Endothelial cell of umbilical vein (primary cell): ENCODE measurements around the gene NHLH2. TPM values are rescaled to one million over a fixed set of nuclear protein-coding genes. Genes with fewer than 3 reads are reported as not detected.

Experiments used
- BruUV-seq: library from RNA; stranded (reverse); fragments of 400-500 nt; replicated peaks from 2 replicates; lab custom pipeline; 2021; lab: Mats Ljungman, UMichigan
- CTCF ChIA-PET: fragments of 300-600, 350-600 bp; sonication (Branson Sonifier 250); formaldehyde crosslinking; loops from one replicate; lab custom pipeline; 2021; ENCODE audit warnings: antibody characterized with exemption, inconsistent platforms; lab: Charles Lee
- POLR2A ChIA-PET: fragments of 300-600, 350-600 bp; sonication (Branson Sonifier 250); formaldehyde crosslinking; loops from one replicate; lab custom pipeline; 2021; ENCODE audit warnings: antibody characterized with exemption, inconsistent platforms; lab: Charles Lee
- DNase-seq: peaks from one replicate; pipeline ENCODE4 v3.0.0-alpha.2; 2011; ENCODE audit warnings: low read depth, low spot score
- FAIRE-seq: peaks from 2 replicates; lab custom pipeline; 2011; peaks lifted over from hg19 to GRCh38; lab: Jason Lieb, UNC
- H2AFZ ChIP-seq: 2 replicates; pipeline ENCODE4 v1.6.0; 2012; ENCODE audit warnings: low read depth, low read length, control low read depth, inconsistent platforms
- H3K27ac ChIP-seq: 2 replicates; pipeline ENCODE4 v1.5.1; 2011; ENCODE audit warnings: low read depth, mild to moderate bottlenecking, control low read depth, low read length, moderate library complexity; ENCODE audit not compliant: insufficient read depth
- H3K27me3 ChIP-seq, 2 experiments: 2 replicates each; pipeline versions ENCODE4 v1.6.0 to v1.6.1; 2011; ENCODE audit warnings: low read length in 2 of 2, mixed read lengths in 1 of 2; ENCODE audit not compliant: control insufficient read depth in 2 of 2, insufficient read depth in 2 of 2
- H3K36me3 ChIP-seq, 2 experiments: 2 replicates in 1 of 2; 3 replicates in 1 of 2; pipeline ENCODE4 v1.5.1; 2011; ENCODE audit warnings: low read length in 2 of 2, mild to moderate bottlenecking in 1 of 2, moderate library complexity in 1 of 2; ENCODE audit not compliant: control insufficient read depth in 2 of 2, insufficient read depth in 2 of 2; ENCODE audit errors: extremely low read depth in 1 of 2
- H3K4me1 ChIP-seq: 3 replicates; pipeline ENCODE4 v1.5.1; 2011; ENCODE audit warnings: mild to moderate bottlenecking, low read length; ENCODE audit not compliant: control insufficient read depth, insufficient read depth; ENCODE audit errors: extremely low read depth
- H3K4me2 ChIP-seq: 2 replicates; pipeline ENCODE4 v1.6.1; 2011; ENCODE audit warnings: low read length, control low read depth, mixed read lengths; ENCODE audit not compliant: insufficient read depth
- H3K4me3 ChIP-seq, 3 experiments: fragments of 200-600 bp in 1 of 3; sonication (generic), shearing (Covaris generic) in 1 of 3; replicated peaks in 1 of 3; 2 replicates each; pipeline ENCODE4 v1.5.1; 2011 to 2016; ENCODE audit warnings: control low read depth in 3 of 3, low read length in 3 of 3, mild to moderate bottlenecking in 2 of 3, inconsistent platforms in 1 of 3, low read depth in 1 of 3, moderate library complexity in 1 of 3; ENCODE audit not compliant: insufficient read depth in 1 of 3
- H3K79me2 ChIP-seq: 2 replicates; pipeline ENCODE4 v1.6.0; 2012; ENCODE audit warnings: low read length, inconsistent platforms; ENCODE audit not compliant: control insufficient read depth, insufficient read depth
- H3K9ac ChIP-seq: replicated peaks from 2 replicates; pipeline ENCODE3; 2011; ENCODE audit warnings: low read length, control low read depth; ENCODE audit not compliant: insufficient read depth; ENCODE audit errors: extremely low read depth
- H3K9me1 ChIP-seq: replicated peaks from 3 replicates; pipeline ENCODE4 v1.6.0; 2011; ENCODE audit warnings: mild to moderate bottlenecking, low read length; ENCODE audit not compliant: control insufficient read depth, insufficient read depth; ENCODE audit errors: extremely low read depth
- H3K9me3 ChIP-seq: replicated peaks from 2 replicates; pipeline ENCODE4 v1.5.1; 2012; ENCODE audit warnings: low read length, inconsistent platforms; ENCODE audit not compliant: control insufficient read depth, insufficient read depth
- H4K20me1 ChIP-seq: replicated peaks from 2 replicates; pipeline ENCODE3; 2011; ENCODE audit warnings: mild to moderate bottlenecking, low read length; ENCODE audit not compliant: control insufficient read depth, insufficient read depth; ENCODE audit errors: extremely low read depth
- CTCF ChIP-seq, 2 donors: IDR thresholded peaks; 1 replicate in 1 of 2; 2 replicates in 1 of 2; pipeline ENCODE4 v1.5.1; 2011; ENCODE audit warnings: low read length in 2 of 2, mild to moderate bottlenecking in 2 of 2, moderate library complexity in 2 of 2, control low read depth in 1 of 2, inconsistent platforms in 1 of 2, low read depth in 1 of 2; ENCODE audit not compliant: insufficient read depth in 1 of 2; ENCODE audit errors: extremely low read depth in 1 of 2
- JUN ChIP-seq: IDR thresholded peaks from 2 replicates; pipeline ENCODE4 v1.6.1; 2011; ENCODE audit warnings: borderline replicate concordance, low read depth; ENCODE audit not compliant: insufficient read length, insufficient read depth
- MAX ChIP-seq: IDR thresholded peaks from 2 replicates; pipeline ENCODE4 v1.6.1; 2011; ENCODE audit not compliant: insufficient read depth, insufficient read length
- MYC ChIP-seq: IDR thresholded peaks from one replicate; pipeline ENCODE4 v1.6.1; 2011; ENCODE audit warnings: mild to moderate bottlenecking, low read depth, low read length
- POLR2AphosphoS5 ChIP-seq: IDR thresholded peaks from 2 replicates; pipeline ENCODE4 v1.6.1; 2012; ENCODE audit warnings: low read depth, mild to moderate bottlenecking, control low read depth, low read length, moderate library complexity; ENCODE audit not compliant: insufficient read depth
- dilution Hi-C: fragments of 300-500 bp; cut with MboI; formaldehyde crosslinking; loops from one replicate; pipeline ENCODE4 v1.15.0; 2019; ENCODE audit warnings: low sequenced_read_pairs; ENCODE audit not compliant: extremely low pct_ligation_motif_present
- intact Hi-C: fragments of 100-400 bp; cut with micrococcal nuclease; formaldehyde crosslinking; loops from one replicate; pipeline ENCODE4 v1.10.0; 2022
- polyA plus RNA-seq, 4 experiments: library from polyadenylated mRNA; depleted of rRNA in 3 of 4; stranded (reverse) in 3 of 4; unstranded in 1 of 4; fragments of >200 nt; gene quantifications; 2 replicates each; pipeline versions ENCODE4 v1.2.1 to v1.2.3, GENCODE V29; 2011 to 2012; ENCODE audit warnings: missing spikeins in 1 of 4
- total RNA-seq: library from RNA; stranded (reverse); gene quantifications from 2 replicates; pipeline ENCODE4 v1.2.3, GENCODE V29; 2021

The NHLH2 gene
- total and polyA plus RNA-seq, 2 donors (not counting 3 experiments of a cell fraction or from before 2014, with no cell fraction given), result not detected

GRCh38 chr1:115869064-115869463 is 28.1 kb upstream of the NHLH2 start:
- FAIRE-seq (no peak), DNase-seq (no peak)
- no peaks in the 10 kb centered on the region for H3K9me3 ChIP-seq
- CTCF ChIA-PET, result no interaction called here
- H4K20me1 ChIP-seq, result no peaks in the 10 kb centered on the region
- no TSS peak for BruUV-seq
- H2AFZ ChIP-seq, result no peak overlapping the region
- H3K4me3 ChIP-seq, result no peak overlapping the region
- H3K27me3 ChIP-seq, result peaks cover 3 to 5% of the 10 kb centered on the region in 2 experiments
- no peak overlapping the region for H3K9ac ChIP-seq
- intact Hi-C loops, result no loop called here
- H3K4me1 ChIP-seq, result no peaks in the 10 kb centered on the region
- POLR2A ChIA-PET, result no interaction called here
- H3K9me1 ChIP-seq, result no peaks in the 10 kb centered on the region
- H3K4me2 ChIP-seq, result no peak overlapping the region
- H3K36me3 ChIP-seq, result no peaks in the 10 kb centered on the region
- H3K79me2 ChIP-seq, result no peaks in the 10 kb centered on the region
- dilution Hi-C loops, result no loop called here
- no peak for TF ChIP-seq CTCF (IDR thresholded peaks at IDR 0.05; ENCODE audit: extremely low read depth in 1 of 2, insufficient read depth in 1 of 2, low read depth in 1 of 2, low read length in 2 of 2)
- H3K27ac ChIP-seq, result no peak overlapping the region

- H3K4me2 ChIP-seq, result no peak overlapping the region
- H3K27me3 ChIP-seq, result peaks cover 3 to 5% of the 10 kb centered on the region in 2 experiments
- no peak for TF ChIP-seq JUN
- no peak for TF ChIP-seq MAX
- TF ChIP-seq POLR2AphosphoS5, result no peak
- no peak for TF ChIP-seq MYC
- no peak for FAIRE-seq
- no TSS peak for BruUV-seq
- H3K36me3 ChIP-seq, result no peaks in the 10 kb centered on the region
- no peak overlapping the region for H3K4me3 ChIP-seq
- H3K9me3 ChIP-seq, result no peaks in the 10 kb centered on the region
- dilution Hi-C loops (no loop called here), intact Hi-C loops (no loop called here)
- H3K79me2 ChIP-seq, result no peaks in the 10 kb centered on the region
- no peak overlapping the region for H2AFZ ChIP-seq
- no peak overlapping the region for H3K27ac ChIP-seq
- H3K4me1 ChIP-seq, result no peaks in the 10 kb centered on the region
- DNase-seq, result no peak
- ChIA-PET CTCF (no interaction called here), POLR2A (no interaction called here)
- no peaks in the 10 kb centered on the region for H4K20me1 ChIP-seq
- H3K9ac ChIP-seq, result no peak overlapping the region
- no peaks in the 10 kb centered on the region for H3K9me1 ChIP-seq
Measured at GRCh38 chr1:115867216-115867615, 26.3 kb upstream of the NHLH2 start.
